ENCODE measurements around the gene ABCD3. TPM values are rescaled to one million over a fixed set of nuclear protein-coding genes. Genes with fewer than 3 reads are reported as not detected.

Gene ABCD3
- total and polyA plus RNA-seq, 2 of the 8 experiments (the other 6 are each of a cell fraction or from before 2014, with no cell fraction given), result 6.6 to 29.4 TPM

DNA sequence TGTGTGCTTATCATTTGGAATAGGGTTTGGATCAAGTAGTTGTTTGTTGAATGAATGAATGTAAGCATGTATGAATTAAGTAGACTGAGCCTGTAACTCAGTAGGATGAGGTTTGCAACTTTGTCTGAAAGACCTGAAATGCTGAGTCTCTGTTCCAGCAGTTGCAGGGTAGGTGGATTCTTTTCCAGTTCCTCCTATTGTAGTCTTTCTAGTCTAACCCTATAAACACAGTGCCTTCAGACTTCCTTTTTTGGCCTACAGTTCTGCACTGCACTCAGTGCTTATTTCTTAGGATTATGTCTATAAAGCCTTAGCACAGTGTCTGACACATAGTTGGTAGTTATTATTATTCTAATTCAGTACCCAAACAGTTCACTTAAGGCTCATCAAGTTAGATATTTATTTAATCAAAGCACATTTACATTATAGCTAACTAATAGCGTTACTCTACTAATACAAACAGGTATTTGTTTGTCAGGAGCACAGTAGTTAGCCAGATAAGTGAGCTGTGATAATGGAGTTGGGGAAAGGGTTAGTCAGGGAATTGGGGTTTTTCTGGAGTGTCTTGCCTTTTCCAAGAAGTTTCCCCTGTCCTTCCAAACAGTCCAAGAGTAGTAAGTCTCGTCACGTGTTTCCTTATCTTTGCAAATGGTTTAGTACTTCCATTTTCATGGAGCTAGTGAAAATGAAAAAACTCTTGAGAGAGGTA lies 45.0 kb downstream of the ABCD3 start (continued):
- TF ChIP-seq BCL11A (IDR thresholded peaks at IDR 0.05; ENCODE audit: low read depth in 2 of 2, low read length in 2 of 2) (no peak), KDM1A (IDR thresholded peaks at IDR 0.05; ENCODE audit: borderline replicate concordance, low read length) (no peak), KDM4A (IDR thresholded peaks at IDR 0.05; ENCODE audit: low read depth, low read length, severe bottlenecking) (no peak), RNF2 (IDR thresholded peaks at IDR 0.05; ENCODE audit: borderline replicate concordance, low read depth, low read length, missing control alignments, poor library complexity, severe bottlenecking) (no peak), TAF1 (IDR thresholded peaks at IDR 0.05; ENCODE audit: low read depth, low read length) (no peak)
